COLO668 (cell line): ENCODE results near the gene FGF22.
"Not testable (repeated sequence)": the region's sequence is repeated elsewhere in the genome, so short reads cannot be mapped to it uniquely, and the experiment has no call there.

ENCODE experiments used
- DNase-seq: peaks from one replicate; lab custom pipeline; 2025; ENCODE audit not compliant: unreplicated experiment; lab: John Stamatoyannopoulos, UW

The FGF22 gene

GRCh38 chr19:621819-622218 is 17.9 kb upstream of the FGF22 start:
- no peak for DNase-seq

DNA sequence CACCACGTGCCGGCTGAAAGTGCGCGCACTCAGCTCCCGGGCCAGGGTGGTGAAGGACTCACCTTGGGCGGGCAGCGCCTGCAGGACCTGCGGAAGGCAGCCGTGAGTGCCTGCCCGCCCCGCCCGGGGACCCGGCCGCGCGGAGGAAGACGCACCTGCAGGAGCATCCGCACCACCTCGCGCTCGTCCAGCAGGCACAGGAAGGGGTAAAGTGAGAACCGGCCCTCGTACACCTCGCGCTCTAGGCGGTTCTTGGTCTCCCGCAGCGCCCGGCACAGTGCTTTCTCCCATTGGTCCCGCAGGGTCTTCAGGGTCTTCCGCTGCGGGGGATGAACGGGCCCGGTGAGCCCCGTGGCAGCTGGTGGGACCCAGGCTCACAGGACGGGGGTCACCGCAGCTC is 17.0 kb upstream of the FGF22 start:
- DNase-seq = no peak

- DNase-seq = no peak
Measured at GRCh38 chr19:623175-623916, 16.3 kb upstream of the FGF22 start.

DNA sequence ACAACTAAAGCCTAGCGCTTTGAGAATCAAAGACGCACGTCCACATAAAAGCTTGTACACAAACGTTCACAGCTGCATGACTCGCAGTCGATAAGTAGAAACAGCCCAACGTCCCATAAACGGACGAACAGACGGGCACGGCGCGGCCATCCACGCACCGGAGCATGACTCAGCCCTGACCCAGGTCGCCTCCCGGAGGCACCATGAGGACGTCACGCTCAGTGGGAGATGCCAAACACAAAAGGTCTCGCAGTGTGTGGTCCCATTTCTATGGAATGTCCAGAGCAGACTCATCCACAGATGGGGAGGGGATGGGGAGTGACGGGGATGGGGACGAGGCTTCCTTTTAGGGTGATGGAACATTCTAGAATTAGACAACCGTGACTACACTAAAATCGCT is 15.7 kb upstream of the FGF22 start:
- DNase-seq = no peak

GRCh38 chr19:624433-625109 is 15.1 kb upstream of the FGF22 start:
- DNase-seq = no peak

DNA sequence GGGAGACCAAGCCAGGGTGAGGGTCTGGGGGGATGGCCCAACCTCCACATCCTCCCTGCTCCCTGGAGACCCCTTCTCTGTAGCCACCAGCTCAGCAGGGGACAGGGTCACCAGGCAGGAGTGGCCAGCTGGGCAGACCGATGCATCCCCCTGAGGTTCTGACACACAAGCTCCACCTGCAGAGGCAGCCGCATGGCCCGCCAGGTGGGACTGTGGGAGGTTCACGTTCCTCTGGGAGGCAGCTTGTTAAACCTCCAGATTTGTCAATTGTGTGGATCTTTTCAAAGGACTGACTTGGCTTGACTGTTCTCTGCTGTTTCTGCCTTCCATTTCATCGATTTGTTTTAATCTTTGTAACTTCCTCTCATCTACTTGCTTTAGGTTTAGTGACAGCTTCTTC is 14.4 kb upstream of the FGF22 start:
- DNase-seq = no peak

DNA sequence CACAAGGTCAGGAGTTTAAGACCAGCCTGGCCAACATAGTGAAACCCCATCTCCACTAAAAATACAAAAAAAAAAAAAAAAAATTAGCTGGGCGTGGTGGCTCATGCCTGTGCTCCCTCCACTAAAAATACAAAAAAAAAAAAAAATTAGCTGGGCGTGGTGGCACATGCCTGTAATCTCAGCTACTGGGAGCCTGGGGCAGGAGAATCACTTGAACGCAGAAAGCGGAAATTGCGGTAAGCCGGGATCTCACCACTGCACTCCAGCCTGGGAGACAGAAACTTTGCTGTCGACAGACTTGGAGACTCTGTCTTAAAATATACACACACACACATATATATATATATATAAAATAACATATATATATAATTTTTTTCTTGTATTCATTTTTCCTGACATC is 13.1 kb upstream of the FGF22 start:
- DNase-seq = not testable (repeated sequence)

- DNase-seq = peak; percentile 17
Measured at GRCh38 chr19:628168-628567, 11.5 kb upstream of the FGF22 start.

DNA sequence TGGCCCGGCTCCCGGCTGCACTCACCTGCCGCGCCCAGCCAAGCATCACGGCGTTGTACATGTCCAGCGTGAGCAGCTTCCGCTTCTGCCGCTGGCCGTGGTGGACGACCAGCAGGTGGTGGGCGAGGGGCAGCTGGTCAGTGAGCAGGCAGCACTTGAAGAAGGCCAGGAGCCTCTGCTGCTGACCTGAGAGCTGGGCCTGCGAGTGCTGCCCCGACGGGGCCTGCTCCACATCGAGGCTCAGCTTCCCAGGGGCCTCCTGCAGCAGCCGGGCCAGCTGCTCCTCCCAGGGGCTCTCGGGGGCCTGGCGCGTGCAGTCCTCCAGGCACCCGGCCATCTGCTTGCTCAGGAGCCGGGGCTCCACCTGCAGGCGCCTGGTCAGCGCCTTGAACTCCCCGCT is 10.2 kb upstream of the FGF22 start:
- DNase-seq = peak; percentile 83

GRCh38 chr19:629961-630714 is 9.5 kb upstream of the FGF22 start:
- DNase-seq = no peak

- peak; percentile 46 for DNase-seq
Measured at GRCh38 chr19:632579-633067, 7.1 kb upstream of the FGF22 start.

DNA sequence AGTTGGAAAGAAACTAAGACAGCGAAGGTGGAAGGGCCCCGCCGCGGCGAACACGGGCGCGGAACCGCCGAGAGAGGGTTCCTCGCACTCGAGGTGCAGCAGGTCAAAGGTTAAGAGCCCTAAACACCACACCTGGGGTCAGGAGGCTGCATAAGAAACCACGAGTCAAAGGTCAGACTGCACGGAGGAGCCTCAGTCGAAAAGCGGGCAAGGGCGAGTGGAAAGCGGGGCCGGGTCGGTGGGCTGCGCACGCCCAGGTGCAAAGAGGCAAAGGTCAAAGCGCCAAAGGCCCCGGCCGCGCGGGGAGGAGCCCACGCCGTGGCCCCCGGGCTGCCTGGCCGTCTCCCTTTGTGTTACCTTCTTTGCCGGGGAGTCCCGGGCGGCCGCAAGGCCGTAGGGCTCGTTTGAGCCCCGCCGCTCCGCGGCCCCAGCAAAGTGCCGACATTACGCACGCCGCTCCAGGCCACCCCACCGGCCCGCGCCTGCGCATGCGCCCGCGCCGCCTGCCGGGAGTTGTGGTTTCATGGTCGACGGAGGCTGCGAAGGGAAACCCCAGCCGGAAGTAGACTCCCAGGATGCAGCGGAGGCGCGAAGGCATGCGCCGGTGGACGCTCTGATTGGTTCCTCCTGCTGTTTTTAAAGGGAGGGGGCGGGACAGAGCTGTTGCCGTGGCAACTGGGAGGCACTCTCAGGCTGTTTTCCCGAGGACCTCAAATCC is 6.5 kb upstream of the FGF22 start, which contains the start of gene POLRMT:
POLRMT (minus strand) TSS at position 470 of the 718 bp plus-strand sequence; CDS start at position 445, 25 bp downstream.
- peak; percentile 97 for DNase-seq

GRCh38 chr19:633786-634639 is 5.7 kb upstream of the FGF22 start:
- DNase-seq = peak; percentile 16

- DNase-seq = no peak
Measured at GRCh38 chr19:634975-635652, 4.6 kb upstream of the FGF22 start.

DNA sequence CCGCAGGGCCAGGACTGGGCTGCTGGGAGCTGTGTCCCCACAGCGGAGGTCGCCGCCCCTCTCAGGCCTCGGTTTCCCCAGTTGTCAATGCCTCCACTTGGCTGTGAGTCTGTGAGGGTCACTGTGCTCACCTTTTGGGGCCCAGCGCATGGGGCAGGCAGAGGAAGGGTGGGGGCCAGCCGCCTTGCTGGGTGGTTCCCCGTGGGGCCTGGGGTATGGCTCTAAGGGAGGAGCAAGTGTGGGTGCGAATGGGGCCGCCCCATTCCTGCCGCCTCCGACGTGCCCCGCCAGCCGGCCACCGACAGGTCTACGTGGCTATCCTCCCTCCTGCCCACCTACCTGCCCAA is 800 bp upstream of the FGF22 start:
- no peak for DNase-seq

- no peak for DNase-seq
Measured at GRCh38 chr19:640161-640558, 481 bp downstream of the FGF22 start.

DNA sequence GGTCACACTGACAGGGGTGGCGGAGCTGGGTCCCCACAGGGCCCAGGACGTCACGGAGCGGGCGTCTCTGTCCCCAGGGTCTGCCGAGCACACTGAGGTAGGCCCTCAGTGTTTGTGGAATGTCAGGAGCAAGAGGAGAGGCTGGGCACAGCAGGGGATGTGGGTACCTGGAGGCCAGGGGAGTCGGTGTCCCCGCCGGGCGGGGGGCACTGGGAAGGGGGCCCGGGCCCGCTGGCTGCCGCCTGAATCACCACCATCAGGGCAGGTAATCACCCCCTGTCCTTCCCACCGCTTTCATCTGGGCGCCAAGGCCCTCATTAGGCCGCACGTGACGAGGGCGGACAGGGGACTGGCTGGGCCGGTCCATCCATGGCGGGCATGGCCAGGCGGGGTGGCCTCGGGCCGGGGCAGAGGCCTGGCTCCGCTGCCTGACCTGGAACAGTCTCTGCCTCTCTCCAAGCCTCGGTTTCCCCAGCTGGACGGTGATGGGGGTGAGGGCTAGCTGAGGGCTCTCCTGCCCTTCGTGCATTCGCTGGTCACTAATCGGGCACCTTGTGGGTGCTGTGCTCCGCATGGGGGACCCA is 1.0 kb downstream of the FGF22 start:
- no peak for DNase-seq

GRCh38 chr19:641702-642101 is 2.0 kb downstream of the FGF22 start:
- peak; percentile 12 for DNase-seq
